HepG2 (cell line): ENCODE measurements around the gene CYSRT1. TPM values are rescaled to one million over a fixed set of nuclear protein-coding genes. Genes with fewer than 3 reads are reported as not detected.

Experiments
- BRCA1 ChIP-seq: sonication (generic); formaldehyde crosslinking; IDR thresholded peaks from 2 replicates; pipeline ENCODE4 v1.4.0; 2020; ENCODE audit warnings: missing genetic modification reagents
- CSRNP1 ChIP-seq: sonication (generic); formaldehyde crosslinking; IDR thresholded peaks from 2 replicates; pipeline ENCODE4 v1.8.1; 2023; ENCODE audit warnings: mild to moderate bottlenecking, missing genetic modification reagents
- DR1 ChIP-seq: sonication (generic); formaldehyde crosslinking; IDR thresholded peaks from 2 replicates; pipeline ENCODE4 v1.8.0; 2021; ENCODE audit warnings: mild to moderate bottlenecking, missing genetic modification reagents, inconsistent platforms
- FLYWCH1 ChIP-seq: sonication (generic); formaldehyde crosslinking; IDR thresholded peaks from 2 replicates; pipeline ENCODE4 v1.8.1; 2023; ENCODE audit warnings: mild to moderate bottlenecking, missing genetic modification reagents
- FOXA1 ChIP-seq, 2 experiments: fragments of 450-650 bp in 1 of 2; sonication (generic) in 1 of 2; formaldehyde crosslinking in 1 of 2; IDR thresholded peaks; 2 replicates each; pipeline versions ENCODE4 v1.4.0 to v1.6.1; 2016 to 2020; ENCODE audit warnings: missing genetic modification reagents in 1 of 2
- HINFP ChIP-seq: sonication (generic); formaldehyde crosslinking; IDR thresholded peaks from 2 replicates; pipeline ENCODE4 v1.4.0; 2020; ENCODE audit warnings: low read depth, mild to moderate bottlenecking, missing genetic modification reagents
- HNF4G ChIP-seq, 2 experiments: sonication (generic) in 1 of 2; formaldehyde crosslinking in 1 of 2; IDR thresholded peaks; 2 replicates each; pipeline versions ENCODE4 v1.4.0 to v1.6.1; 2011 to 2020; ENCODE audit warnings: borderline replicate concordance in 2 of 2, low read depth in 2 of 2, mild to moderate bottlenecking in 2 of 2, low read length in 1 of 2, missing genetic modification reagents in 1 of 2, moderate library complexity in 1 of 2
- HNRNPL ChIP-seq: fragments of 200-400 bp; formaldehyde crosslinking; IDR thresholded peaks from 2 replicates; pipeline ENCODE4 v1.6.1; 2017; ENCODE audit warnings: mild to moderate bottlenecking, low read depth, low read length
- IKZF5 ChIP-seq: IDR thresholded peaks from 2 replicates; pipeline ENCODE4 v1.6.1; 2018; ENCODE audit warnings: missing genetic modification reagents, mild to moderate bottlenecking, missing compliant biosample characterization
- KAT8 ChIP-seq: IDR thresholded peaks from 2 replicates; pipeline ENCODE4 v1.6.1; 2016; ENCODE audit warnings: missing genetic modification reagents, missing compliant biosample characterization
- MAX ChIP-seq: IDR thresholded peaks from 2 replicates; pipeline ENCODE4 v1.6.1; 2012; ENCODE audit warnings: inconsistent platforms
- NR2F6 ChIP-seq, 2 experiments: IDR thresholded peaks; 2 replicates each; pipeline ENCODE4 v1.6.1; 2016; ENCODE audit warnings: antibody characterized with exemption in 1 of 2, mild to moderate bottlenecking in 1 of 2
- NR3C1 ChIP-seq: sonication (generic); formaldehyde crosslinking; IDR thresholded peaks from 2 replicates; pipeline ENCODE4 v1.4.0; 2020; ENCODE audit warnings: missing genetic modification reagents
- PHF21A ChIP-seq: sonication (generic); formaldehyde crosslinking; IDR thresholded peaks from 2 replicates; pipeline ENCODE4 v1.5.0; 2020; ENCODE audit warnings: mild to moderate bottlenecking, missing genetic modification reagents
- PITX1 ChIP-seq: sonication (generic); formaldehyde crosslinking; IDR thresholded peaks from 2 replicates; pipeline ENCODE4 v1.5.1; 2020; ENCODE audit warnings: mild to moderate bottlenecking, missing genetic modification reagents
- SIX4 ChIP-seq: sonication (generic); formaldehyde crosslinking; IDR thresholded peaks from 2 replicates; pipeline ENCODE4 v1.4.0; 2020; ENCODE audit warnings: missing genetic modification reagents
- SMARCC2 ChIP-seq: fragments of 450-650 bp; IDR thresholded peaks from 2 replicates; pipeline ENCODE4 v1.6.1; 2017; ENCODE audit warnings: antibody characterized with exemption, mild to moderate bottlenecking
- TBX2 ChIP-seq: sonication (generic); formaldehyde crosslinking; IDR thresholded peaks from 2 replicates; pipeline ENCODE4 v1.5.0; 2020; ENCODE audit warnings: missing genetic modification reagents, mild to moderate bottlenecking, borderline replicate concordance
- TOPORS ChIP-seq: sonication (generic); formaldehyde crosslinking; IDR thresholded peaks from 2 replicates; pipeline ENCODE4 v1.8.0; 2023; ENCODE audit warnings: mild to moderate bottlenecking, missing genetic modification reagents
- YY1 ChIP-seq: IDR thresholded peaks from 2 replicates; pipeline ENCODE4 v1.6.1; 2011; ENCODE audit warnings: low read length, low read depth, moderate library complexity, mild to moderate bottlenecking; ENCODE audit not compliant: insufficient read depth, insufficient replicate concordance
- ZMYM4 ChIP-seq: sonication (generic); formaldehyde crosslinking; IDR thresholded peaks from 2 replicates; pipeline ENCODE4 v1.8.1; 2023; ENCODE audit warnings: mild to moderate bottlenecking, missing genetic modification reagents
- ZNF558 ChIP-seq: sonication (generic); formaldehyde crosslinking; IDR thresholded peaks from 2 replicates; pipeline ENCODE4 v1.9.0; 2022; ENCODE audit warnings: mild to moderate bottlenecking, missing genetic modification reagents, borderline replicate concordance
- ZNF782 ChIP-seq: sonication (generic); formaldehyde crosslinking; IDR thresholded peaks from 2 replicates; pipeline ENCODE4 v1.4.0; 2020; ENCODE audit warnings: missing genetic modification reagents, mild to moderate bottlenecking, borderline replicate concordance
- polyA plus RNA-seq, 8 experiments: library from polyadenylated mRNA; depleted of rRNA in 3 of 8; stranded (reverse) in 7 of 8; unstranded in 1 of 8; fragments of >200 nt; fragmentation: Illumina TruSeq in 4 of 8; extraction: Trizol in 4 of 8; gene quantifications; 2 replicates each; pipeline versions ENCODE4 v1.2.1 to v1.2.3, GENCODE V29; 2011 to 2016; ENCODE audit warnings: low read depth in 4 of 8, missing spikeins in 1 of 8, mixed read lengths in 1 of 8; ENCODE audit not compliant: insufficient read depth in 1 of 8
- total RNA-seq, 5 experiments: library from RNA; depleted of rRNA; stranded (reverse); fragments of >200 nt; fragmentation: Illumina TruSeq; extraction: Trizol; gene quantifications; 2 replicates each; pipeline ENCODE4 v1.2.3, GENCODE V29; 2016; ENCODE audit warnings: low read depth in 1 of 5
- TF ChIP-seq, protein P1 (sequence below): sonication (generic); formaldehyde crosslinking; IDR thresholded peaks from 2 replicates; pipeline ENCODE4 v1.8.1; 2023; ENCODE audit warnings: missing genetic modification reagents, mild to moderate bottlenecking, borderline replicate concordance

The CYSRT1 gene
- total and polyA plus RNA-seq, 2 of the 13 experiments (the other 11 are each of a cell fraction or from before 2014, with no cell fraction given) = 1.5 to 2.1 TPM

DNA sequence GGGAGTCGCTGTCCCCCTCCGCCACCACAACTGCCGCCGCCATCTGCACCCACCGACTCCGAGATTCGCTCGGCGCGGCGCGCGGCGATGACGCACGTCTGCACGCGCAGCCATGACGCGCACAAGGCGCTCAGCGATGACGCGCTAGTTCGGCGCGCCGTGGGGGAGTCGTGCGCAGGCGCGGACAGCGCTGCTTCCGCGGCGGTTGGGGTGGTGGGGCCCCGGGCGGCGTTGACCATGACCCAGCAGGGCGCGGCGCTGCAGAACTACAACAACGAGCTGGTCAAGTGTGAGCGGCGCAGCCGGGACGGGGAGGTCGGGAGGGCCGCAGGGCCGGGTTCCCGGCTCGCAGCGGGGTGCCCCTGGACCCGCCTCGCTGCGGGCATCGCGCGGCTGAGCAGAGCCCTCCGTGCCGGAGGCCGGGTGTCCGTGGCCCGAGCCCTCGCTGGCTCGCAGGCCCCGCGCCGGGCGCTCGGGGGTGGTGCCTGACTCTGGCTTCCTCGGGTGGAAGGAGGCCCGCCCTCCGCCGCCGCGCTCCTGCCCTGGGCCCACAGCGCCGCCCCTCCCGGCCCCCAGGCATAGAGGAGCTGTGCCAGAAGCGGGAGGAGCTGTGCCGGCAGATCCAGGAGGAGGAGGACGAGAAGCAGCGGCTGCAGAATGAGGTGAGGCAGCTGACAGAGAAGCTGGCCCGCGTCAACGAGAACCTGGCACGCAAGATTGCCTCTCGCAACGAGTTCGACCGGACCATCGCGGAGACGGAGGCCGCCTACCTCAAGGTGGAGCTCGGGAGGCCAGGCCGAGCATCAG lies 36.3 kb upstream of the CYSRT1 start, which contains the start of the genes ANAPC2 and SSNA1 (continued):
- TF ChIP-seq DR1 (CRISPR knock-in tag) = peak; percentile 68; the same call in 1 of the 2 replicates
- peak; percentile 53 for TF ChIP-seq PHF21A
- TF ChIP-seq ZNF782 = no peak
- peak; percentile 87 for TF ChIP-seq MAX
- TF ChIP-seq TBX2 = peak; percentile 84; the same call in 1 of the 2 replicates
- peak; percentile 100 for TF ChIP-seq KAT8 (CRISPR knock-in tag)
- TF ChIP-seq HNRNPL = no peak
- no peak for TF ChIP-seq NR2F6 (IDR thresholded peaks at IDR 0.05)
- peak; percentile 77 for TF ChIP-seq NR2F6 (CRISPR knock-in tag; IDR thresholded peaks at IDR 0.05)
- TF ChIP-seq, protein P1, sequence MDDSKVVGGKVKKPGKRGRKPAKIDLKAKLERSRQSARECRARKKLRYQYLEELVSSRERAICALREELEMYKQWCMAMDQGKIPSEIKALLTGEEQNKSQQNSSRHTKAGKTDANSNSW = no peak
- peak; percentile 87 for TF ChIP-seq ZMYM4 (CRISPR knock-in tag)
- no peak for TF ChIP-seq ZNF558 (CRISPR knock-in tag)
- TF ChIP-seq HNF4G (IDR thresholded peaks at IDR 0.05; ENCODE audit: borderline replicate concordance, low read depth, low read length) = peak; percentile 56; the same call in 1 of the 2 replicates
- no peak for TF ChIP-seq HNF4G (CRISPR knock-in tag; IDR thresholded peaks at IDR 0.05; ENCODE audit: borderline replicate concordance, low read depth)
- peak; percentile 71 for TF ChIP-seq IKZF5 (CRISPR knock-in tag)
- TF ChIP-seq SIX4 (CRISPR knock-in tag) = peak; percentile 70
- peak; percentile 95 for TF ChIP-seq TOPORS (CRISPR knock-in tag)
- TF ChIP-seq CSRNP1 = peak; percentile 76; the same call in 1 of the 2 replicates
- peak; percentile 93; the same call in 1 of the 2 replicates for TF ChIP-seq SMARCC2
- no peak; the same call in 1 of the 2 replicates for TF ChIP-seq HINFP
- no peak for TF ChIP-seq FLYWCH1 (CRISPR knock-in tag)
- peak; percentile 92 for TF ChIP-seq YY1
- TF ChIP-seq BRCA1 = peak; percentile 65; the same call in 1 of the 2 replicates
- TF ChIP-seq PITX1 = 0 out of 2 replicates have a peak, but pooled peaks have one; percentile 47
- no peak for TF ChIP-seq FOXA1 (IDR thresholded peaks at IDR 0.05)
- peak; percentile 77 for TF ChIP-seq FOXA1 (CRISPR knock-in tag; IDR thresholded peaks at IDR 0.05)
- no peak for TF ChIP-seq NR3C1 (CRISPR knock-in tag)
